Fibroblast of villous mesenchyme (primary cell): Measurements from ENCODE around the gene ZNF284. TPM values are rescaled to one million over a fixed set of nuclear protein-coding genes. Genes with fewer than 3 reads are reported as not detected.

Experiments used
- DNase-seq: peaks from one replicate; pipeline ENCODE4 v3.0.0-alpha.2; 2010; ENCODE audit warnings: low read depth
- H3K4me3 ChIP-seq: 2 replicates; pipeline ENCODE4 v1.5.1; 2011; ENCODE audit warnings: low read depth, mild to moderate bottlenecking, low read length
- total RNA-seq: library from RNA; depleted of rRNA; stranded (reverse); fragments of >200 nt; gene quantifications from 2 replicates; pipeline ENCODE4 v1.2.3, GENCODE V29; 2012
- TF ChIP-seq, protein P1 (sequence below): IDR thresholded peaks from 2 replicates; pipeline ENCODE4 v1.5.1; 2012; ENCODE audit warnings: low read depth, mild to moderate bottlenecking, low read length; ENCODE audit not compliant: insufficient read depth

Gene ZNF284
- total RNA-seq, 1 donor: 3.9 TPM

GRCh38 chr19:44050740-44051649 is 21.0 kb upstream of the ZNF284 start:
- DNase-seq: no peak
- TF ChIP-seq, protein P1, sequence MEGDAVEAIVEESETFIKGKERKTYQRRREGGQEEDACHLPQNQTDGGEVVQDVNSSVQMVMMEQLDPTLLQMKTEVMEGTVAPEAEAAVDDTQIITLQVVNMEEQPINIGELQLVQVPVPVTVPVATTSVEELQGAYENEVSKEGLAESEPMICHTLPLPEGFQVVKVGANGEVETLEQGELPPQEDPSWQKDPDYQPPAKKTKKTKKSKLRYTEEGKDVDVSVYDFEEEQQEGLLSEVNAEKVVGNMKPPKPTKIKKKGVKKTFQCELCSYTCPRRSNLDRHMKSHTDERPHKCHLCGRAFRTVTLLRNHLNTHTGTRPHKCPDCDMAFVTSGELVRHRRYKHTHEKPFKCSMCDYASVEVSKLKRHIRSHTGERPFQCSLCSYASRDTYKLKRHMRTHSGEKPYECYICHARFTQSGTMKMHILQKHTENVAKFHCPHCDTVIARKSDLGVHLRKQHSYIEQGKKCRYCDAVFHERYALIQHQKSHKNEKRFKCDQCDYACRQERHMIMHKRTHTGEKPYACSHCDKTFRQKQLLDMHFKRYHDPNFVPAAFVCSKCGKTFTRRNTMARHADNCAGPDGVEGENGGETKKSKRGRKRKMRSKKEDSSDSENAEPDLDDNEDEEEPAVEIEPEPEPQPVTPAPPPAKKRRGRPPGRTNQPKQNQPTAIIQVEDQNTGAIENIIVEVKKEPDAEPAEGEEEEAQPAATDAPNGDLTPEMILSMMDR: no peak
- peak overlapping the region; percentile 95 for H3K4me3 ChIP-seq

- DNase-seq: peak; percentile 91
- TF ChIP-seq, protein P1: no peak
- H3K4me3 ChIP-seq: peak within 1 kb of the TSS; percentile 95
These were observed 20.1 kb upstream of the ZNF284 start, which contains the start of gene ZNF223 for GRCh38 chr19:44051650-44052402. Gene ZNF223 (plus strand): TSS chr19:44052036. CDS start chr19:44055177, 3,141 bp downstream.

GRCh38 chr19:44055870-44056269 is 16.1 kb upstream of the ZNF284 start:
- TF ChIP-seq, protein P1: no peak
- DNase-seq: no peak
- no peak overlapping the region for H3K4me3 ChIP-seq

GRCh38 chr19:44059229-44059628 is 12.7 kb upstream of the ZNF284 start:
- TF ChIP-seq, protein P1: no peak
- DNase-seq: no peak

DNA sequence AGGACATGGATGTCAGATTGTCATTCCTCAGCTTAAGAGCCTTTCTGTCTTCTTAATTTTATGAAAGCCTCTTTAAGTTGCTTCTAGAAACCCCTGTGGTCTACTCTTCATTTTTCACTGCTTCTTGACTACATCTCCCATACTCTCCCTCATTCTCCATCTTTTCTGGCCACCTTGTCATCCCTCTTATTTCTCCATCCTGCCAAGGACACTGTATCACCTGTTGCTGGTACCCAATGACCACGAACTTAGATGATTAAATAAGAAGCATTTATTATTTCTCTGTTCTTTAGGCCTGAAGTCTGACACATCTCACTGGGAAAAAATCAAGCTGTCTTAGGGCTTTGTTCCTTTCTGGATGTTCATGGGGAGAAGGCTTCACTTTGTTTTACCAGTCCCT is 10.9 kb upstream of the ZNF284 start:
- no peak for DNase-seq
- H3K4me3 ChIP-seq: no peak overlapping the region
- TF ChIP-seq, protein P1: no peak

More at GRCh38 chr19:44059229-44059628, 12.7 kb upstream of the ZNF284 start:
- H3K4me3 ChIP-seq: no peak overlapping the region

- TF ChIP-seq, protein P1: no peak
- H3K4me3 ChIP-seq: no peak overlapping the region
- no peak for DNase-seq
These were observed 5.7 kb upstream of the ZNF284 start for GRCh38 chr19:44066305-44066704.
